PC-9 (cell line): ENCODE results near the gene TLE3.

Source experiments
- EZH2 ChIP-seq: fragments of 200-600 bp; sonication (generic); IDR thresholded peaks from 2 replicates; pipeline ENCODE4 v1.8.0; 2017; ENCODE audit warnings: antibody characterized with exemption, low read depth
- TF ChIP-seq, protein P1 (sequence below): fragments of 200-600 bp; sonication (generic); conservative IDR thresholded peaks from 2 replicates; pipeline ENCODE4 v1.6.1; 2017; ENCODE audit warnings: mixed run types, antibody characterized with exemption, mild to moderate bottlenecking, moderate library complexity

DNA sequence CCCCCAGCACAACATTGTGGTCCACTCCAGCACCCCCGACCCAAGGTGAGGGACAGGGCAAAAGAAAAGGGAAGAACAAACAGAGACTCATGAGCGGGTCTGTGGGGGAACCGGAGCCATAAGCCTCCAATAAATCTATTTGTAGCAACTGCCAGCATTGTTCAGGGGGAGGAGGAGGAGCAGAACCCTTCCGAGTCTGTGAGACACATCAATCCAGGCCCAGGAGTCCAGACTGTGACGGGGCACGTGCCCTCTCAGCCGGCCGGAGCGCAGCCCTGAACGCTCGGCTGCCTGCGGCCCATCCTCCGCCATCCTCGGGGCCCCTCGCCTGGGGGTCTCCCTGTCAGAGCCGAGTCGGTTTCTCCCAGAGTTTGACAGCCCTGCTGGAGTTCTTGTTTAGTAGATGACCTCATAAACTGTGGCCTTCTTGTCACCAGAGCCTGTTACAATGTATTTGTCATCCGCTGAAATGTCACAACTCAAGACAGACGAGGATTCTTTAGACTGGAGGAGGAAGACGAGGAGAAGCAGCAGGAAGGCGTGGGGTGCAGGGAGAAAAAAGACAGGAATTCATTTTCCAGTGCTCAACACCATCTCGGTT lies 47.9 kb downstream of the TLE3 start:
- TF ChIP-seq EZH2, result no peak
- TF ChIP-seq, protein P1, sequence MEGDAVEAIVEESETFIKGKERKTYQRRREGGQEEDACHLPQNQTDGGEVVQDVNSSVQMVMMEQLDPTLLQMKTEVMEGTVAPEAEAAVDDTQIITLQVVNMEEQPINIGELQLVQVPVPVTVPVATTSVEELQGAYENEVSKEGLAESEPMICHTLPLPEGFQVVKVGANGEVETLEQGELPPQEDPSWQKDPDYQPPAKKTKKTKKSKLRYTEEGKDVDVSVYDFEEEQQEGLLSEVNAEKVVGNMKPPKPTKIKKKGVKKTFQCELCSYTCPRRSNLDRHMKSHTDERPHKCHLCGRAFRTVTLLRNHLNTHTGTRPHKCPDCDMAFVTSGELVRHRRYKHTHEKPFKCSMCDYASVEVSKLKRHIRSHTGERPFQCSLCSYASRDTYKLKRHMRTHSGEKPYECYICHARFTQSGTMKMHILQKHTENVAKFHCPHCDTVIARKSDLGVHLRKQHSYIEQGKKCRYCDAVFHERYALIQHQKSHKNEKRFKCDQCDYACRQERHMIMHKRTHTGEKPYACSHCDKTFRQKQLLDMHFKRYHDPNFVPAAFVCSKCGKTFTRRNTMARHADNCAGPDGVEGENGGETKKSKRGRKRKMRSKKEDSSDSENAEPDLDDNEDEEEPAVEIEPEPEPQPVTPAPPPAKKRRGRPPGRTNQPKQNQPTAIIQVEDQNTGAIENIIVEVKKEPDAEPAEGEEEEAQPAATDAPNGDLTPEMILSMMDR, result no peak
